Loucy (cell line): ENCODE results near the gene TBC1D24.
"Not testable (repeated sequence)": the region's sequence is repeated elsewhere in the genome, so short reads cannot be mapped to it uniquely, and the experiment has no call there.

Source experiments
- EZH2phosphoT487 ChIP-seq: fragments of 200-600 bp; IDR thresholded peaks from 2 replicates; pipeline ENCODE4 v1.6.1; 2018; ENCODE audit warnings: antibody characterized with exemption, mild to moderate bottlenecking, moderate library complexity, borderline replicate concordance
- TF ChIP-seq, protein P1 (sequence below): fragments of 200-600 bp; sonication (generic); conservative IDR thresholded peaks from 2 replicates; pipeline ENCODE4 v1.5.1; 2014; ENCODE audit warnings: mild to moderate bottlenecking, antibody characterized with exemption, low read length

DNA sequence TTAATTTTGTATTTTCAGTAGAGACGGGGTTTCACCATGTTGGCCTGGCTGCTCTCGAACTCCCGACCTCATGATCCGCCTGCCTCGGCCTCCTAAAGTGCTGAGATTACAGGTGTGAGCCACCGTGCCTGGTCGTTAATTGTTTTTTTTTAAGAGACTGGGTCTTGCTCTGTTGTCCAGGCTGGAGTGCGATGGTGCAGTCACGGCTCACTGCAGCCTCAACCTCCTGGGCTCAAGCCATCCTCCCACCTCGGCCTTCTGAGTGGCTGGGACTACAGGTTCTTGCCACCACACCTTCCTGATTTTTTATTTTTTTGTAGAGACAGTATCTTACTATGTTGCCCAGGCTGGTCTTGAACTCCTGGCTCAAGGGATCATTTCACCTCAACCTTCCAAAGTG lies 5.1 kb downstream of the TBC1D24 start:
- TF ChIP-seq, protein P1, sequence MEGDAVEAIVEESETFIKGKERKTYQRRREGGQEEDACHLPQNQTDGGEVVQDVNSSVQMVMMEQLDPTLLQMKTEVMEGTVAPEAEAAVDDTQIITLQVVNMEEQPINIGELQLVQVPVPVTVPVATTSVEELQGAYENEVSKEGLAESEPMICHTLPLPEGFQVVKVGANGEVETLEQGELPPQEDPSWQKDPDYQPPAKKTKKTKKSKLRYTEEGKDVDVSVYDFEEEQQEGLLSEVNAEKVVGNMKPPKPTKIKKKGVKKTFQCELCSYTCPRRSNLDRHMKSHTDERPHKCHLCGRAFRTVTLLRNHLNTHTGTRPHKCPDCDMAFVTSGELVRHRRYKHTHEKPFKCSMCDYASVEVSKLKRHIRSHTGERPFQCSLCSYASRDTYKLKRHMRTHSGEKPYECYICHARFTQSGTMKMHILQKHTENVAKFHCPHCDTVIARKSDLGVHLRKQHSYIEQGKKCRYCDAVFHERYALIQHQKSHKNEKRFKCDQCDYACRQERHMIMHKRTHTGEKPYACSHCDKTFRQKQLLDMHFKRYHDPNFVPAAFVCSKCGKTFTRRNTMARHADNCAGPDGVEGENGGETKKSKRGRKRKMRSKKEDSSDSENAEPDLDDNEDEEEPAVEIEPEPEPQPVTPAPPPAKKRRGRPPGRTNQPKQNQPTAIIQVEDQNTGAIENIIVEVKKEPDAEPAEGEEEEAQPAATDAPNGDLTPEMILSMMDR, result not testable (repeated sequence)
- TF ChIP-seq EZH2phosphoT487, result not testable (repeated sequence)
